PC-3 (cell line): ENCODE data around the gene MFSD6L. TPM values are rescaled to one million over a fixed set of nuclear protein-coding genes. Genes with fewer than 3 reads are reported as not detected.

Source experiments
- ATAC-seq: fragments of 200-7000 bp; cut with Tn5 transposase; 2 replicates; pipeline ENCODE4 v1.9.1; 2020; ENCODE audit warnings: mild to moderate bottlenecking, moderate library complexity
- BruUV-seq: library from RNA; stranded (reverse); fragments of 400-500 nt; replicated peaks from 2 replicates; lab custom pipeline; 2021; lab: Mats Ljungman, UMichigan
- CTCF ChIA-PET: fragments of 300-600 bp; sonication (Branson Sonifier 250); formaldehyde crosslinking; loops from one replicate; lab custom pipeline; 2022; ENCODE audit warnings: antibody characterized with exemption; lab: Charles Lee
- POLR2A ChIA-PET: fragments of 300-600 bp; sonication (Branson Sonifier 250); formaldehyde crosslinking; loops from one replicate; lab custom pipeline; 2022; ENCODE audit warnings: antibody characterized with exemption; ENCODE audit not compliant: unreplicated experiment; lab: Charles Lee
- DNase-seq: peaks from one replicate; pipeline ENCODE4 v3.0.0-alpha.2; 2015
- H2AFZ ChIP-seq: fragments of 300-600 bp; sonication (generic); 2 replicates; pipeline ENCODE4 v1.6.0; 2016; ENCODE audit warnings: antibody characterized with exemption, low read length
- H3F3A ChIP-seq: fragments of 300-600 bp; sonication (generic); one replicate; pipeline ENCODE4 v1.6.0; 2017; ENCODE audit warnings: antibody characterized with exemption, low read length, control low read depth, mild to moderate bottlenecking; ENCODE audit not compliant: unreplicated experiment
- H3K27ac ChIP-seq: fragments of 300-600 bp; sonication (generic); 2 replicates; pipeline ENCODE4 v1.5.1; 2016; ENCODE audit warnings: mild to moderate bottlenecking, low read length
- H3K27me3 ChIP-seq: fragments of 300-600 bp; sonication (generic); 2 replicates; pipeline ENCODE4 v1.6.1; 2016; ENCODE audit warnings: low read length, mixed read lengths
- H3K36me3 ChIP-seq: fragments of 300-600 bp; sonication (generic); 2 replicates; pipeline ENCODE4 v1.6.1; 2016; ENCODE audit warnings: low read depth, mixed run types, low read length, mixed read lengths
- H3K4me1 ChIP-seq: fragments of 300-600 bp; sonication (generic); 2 replicates; pipeline ENCODE4 v1.5.1; 2016; ENCODE audit warnings: low read length; ENCODE audit not compliant: insufficient read depth
- H3K4me2 ChIP-seq: fragments of 300-600 bp; sonication (generic); 2 replicates; pipeline ENCODE4 v1.6.0; 2016; ENCODE audit warnings: low read length
- H3K4me3 ChIP-seq: fragments of 300-600 bp; sonication (generic); 2 replicates; pipeline ENCODE4 v1.5.1; 2016; ENCODE audit warnings: mild to moderate bottlenecking, low read length, mixed read lengths
- H3K79me2 ChIP-seq: fragments of 300-600 bp; sonication (generic); 2 replicates; pipeline ENCODE4 v1.6.1; 2017; ENCODE audit warnings: low read length, mixed read lengths
- H3K9ac ChIP-seq: fragments of 300-600 bp; sonication (generic); 2 replicates; pipeline ENCODE4 v1.6.0; 2016; ENCODE audit warnings: mild to moderate bottlenecking, low read length
- H3K9me2 ChIP-seq: fragments of 300-600 bp; sonication (generic); replicated peaks from 2 replicates; pipeline ENCODE4 v1.6.1; 2016; ENCODE audit warnings: mixed run types, low read length, mixed read lengths
- H3K9me3 ChIP-seq: fragments of 300-600 bp; sonication (generic); 2 replicates; pipeline ENCODE4 v1.6.1; 2016; ENCODE audit warnings: low read length, mixed read lengths
- H4K20me1 ChIP-seq: fragments of 300-600 bp; sonication (generic); 2 replicates; pipeline ENCODE4 v1.6.1; 2016; ENCODE audit warnings: low read length, mixed read lengths
- EZH2 ChIP-seq: fragments of 300-600 bp; sonication (generic); IDR thresholded peaks from one replicate; pipeline ENCODE4 v1.6.1; 2017; ENCODE audit warnings: antibody characterized with exemption, mild to moderate bottlenecking, low read length; ENCODE audit not compliant: unreplicated experiment
- EZH2phosphoT487 ChIP-seq: fragments of 300-600 bp; sonication (generic); IDR thresholded peaks from 2 replicates; pipeline ENCODE4 v1.6.1; 2018; ENCODE audit warnings: mild to moderate bottlenecking, antibody characterized with exemption, low read length, borderline replicate concordance
- intact Hi-C: fragments of 100-400 bp; cut with micrococcal nuclease; formaldehyde crosslinking; loops from 2 replicates; pipeline ENCODE4 v1.9.0; 2023
- total RNA-seq: library from RNA; depleted of rRNA; stranded (reverse); fragments of >200 nt; gene quantifications from 2 replicates; pipeline ENCODE4 v1.2.3, GENCODE V29; 2014
- TF ChIP-seq, protein P1 (sequence below): fragments of 300-600 bp; sonication (generic); conservative IDR thresholded peaks from 2 replicates; pipeline ENCODE4 v1.5.1; 2017; ENCODE audit warnings: antibody characterized with exemption, low read depth, mild to moderate bottlenecking, low read length

MFSD6L gene
- total RNA-seq, 1 experiment from 2014 or later = 0.07 TPM

DNA sequence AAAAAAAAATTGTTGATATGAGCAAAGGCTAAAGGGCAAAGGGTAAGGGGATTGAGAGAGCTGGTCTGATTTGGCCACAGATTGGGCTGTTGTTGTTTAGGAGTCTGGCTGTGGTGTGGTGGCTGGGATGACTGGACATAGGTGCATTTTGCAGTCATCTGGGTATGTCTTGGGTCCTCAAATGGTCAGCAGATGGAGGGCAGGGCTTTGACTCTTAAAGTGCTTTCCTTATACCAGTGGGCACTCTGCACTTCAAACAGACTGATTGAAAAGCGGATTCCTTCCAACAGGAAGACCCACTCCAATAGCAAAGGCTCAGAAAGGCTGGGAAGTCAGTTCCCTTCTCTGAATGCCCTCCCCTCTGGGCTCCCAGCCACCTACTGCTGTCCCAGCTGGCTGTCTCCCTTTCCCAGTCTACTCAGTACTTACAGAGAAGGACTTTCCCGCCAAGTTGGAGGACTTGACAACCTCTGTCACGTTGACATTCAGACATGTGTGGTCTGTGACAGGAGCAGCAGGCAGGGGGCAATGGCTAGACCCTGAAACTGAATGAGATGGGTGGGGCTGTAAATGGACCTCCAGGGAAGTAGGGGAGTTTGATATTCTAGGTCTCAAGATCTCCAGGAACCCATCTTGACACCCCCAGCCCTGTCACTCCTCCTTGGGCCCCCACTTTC is 19.6 kb upstream of the MFSD6L start:
- CTCF ChIA-PET = no interaction called here
- no peak overlapping the region for H3K27ac ChIP-seq
- H4K20me1 ChIP-seq = no peaks in the 10 kb centered on the region
- no peak overlapping the region for H3K9ac ChIP-seq
- H3K79me2 ChIP-seq = no peaks in the 10 kb centered on the region
- no peaks in the 10 kb centered on the region for H3K9me3 ChIP-seq
- no peak overlapping the region for H2AFZ ChIP-seq
- H3F3A ChIP-seq = no peaks in the 10 kb centered on the region
- DNase-seq (no peak), ATAC-seq (no peak)
- no peak for TF ChIP-seq EZH2
- TF ChIP-seq, protein P1, sequence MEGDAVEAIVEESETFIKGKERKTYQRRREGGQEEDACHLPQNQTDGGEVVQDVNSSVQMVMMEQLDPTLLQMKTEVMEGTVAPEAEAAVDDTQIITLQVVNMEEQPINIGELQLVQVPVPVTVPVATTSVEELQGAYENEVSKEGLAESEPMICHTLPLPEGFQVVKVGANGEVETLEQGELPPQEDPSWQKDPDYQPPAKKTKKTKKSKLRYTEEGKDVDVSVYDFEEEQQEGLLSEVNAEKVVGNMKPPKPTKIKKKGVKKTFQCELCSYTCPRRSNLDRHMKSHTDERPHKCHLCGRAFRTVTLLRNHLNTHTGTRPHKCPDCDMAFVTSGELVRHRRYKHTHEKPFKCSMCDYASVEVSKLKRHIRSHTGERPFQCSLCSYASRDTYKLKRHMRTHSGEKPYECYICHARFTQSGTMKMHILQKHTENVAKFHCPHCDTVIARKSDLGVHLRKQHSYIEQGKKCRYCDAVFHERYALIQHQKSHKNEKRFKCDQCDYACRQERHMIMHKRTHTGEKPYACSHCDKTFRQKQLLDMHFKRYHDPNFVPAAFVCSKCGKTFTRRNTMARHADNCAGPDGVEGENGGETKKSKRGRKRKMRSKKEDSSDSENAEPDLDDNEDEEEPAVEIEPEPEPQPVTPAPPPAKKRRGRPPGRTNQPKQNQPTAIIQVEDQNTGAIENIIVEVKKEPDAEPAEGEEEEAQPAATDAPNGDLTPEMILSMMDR = no peak
- no peak overlapping the region for H3K4me3 ChIP-seq
- intact Hi-C loops = no loop called here
- no TSS peak for BruUV-seq
- H3K9me2 ChIP-seq = no peaks in the 10 kb centered on the region
- peaks cover 13% of the 10 kb centered on the region for H3K27me3 ChIP-seq
- no peaks in the 10 kb centered on the region for H3K36me3 ChIP-seq
- H3K4me1 ChIP-seq = no peaks in the 10 kb centered on the region
- H3K4me2 ChIP-seq = no peak overlapping the region
- POLR2A ChIA-PET = no interaction called here

DNA sequence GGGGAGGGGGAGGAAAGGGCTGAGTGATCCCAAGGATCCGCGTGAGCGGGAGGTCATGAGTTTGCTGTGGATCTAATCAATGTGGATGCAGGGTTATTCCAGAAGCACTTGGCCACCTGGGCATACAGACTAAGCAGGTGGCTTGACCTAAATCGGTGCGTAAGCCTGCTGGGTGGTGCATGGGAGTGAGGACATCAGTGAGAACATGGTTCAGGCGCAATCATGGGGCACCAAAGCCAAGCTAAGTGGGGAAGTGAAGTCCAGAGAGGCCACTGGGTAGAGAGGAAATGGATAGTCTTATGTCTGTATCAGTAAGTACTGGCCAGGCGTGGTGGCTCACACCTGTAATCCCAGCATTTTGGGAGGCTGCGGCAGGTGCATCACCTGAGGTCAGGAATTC is 18.9 kb upstream of the MFSD6L start:
- no peak overlapping the region for H3K9ac ChIP-seq
- ChIA-PET POLR2A (no interaction called here), CTCF (no interaction called here)
- TF ChIP-seq, protein P1 = no peak
- TF ChIP-seq EZH2 (no peak), EZH2phosphoT487 (no peak)
- intact Hi-C loops = no loop called here
- no peaks in the 10 kb centered on the region for H3K4me1 ChIP-seq
- no peak overlapping the region for H3K4me3 ChIP-seq
- H3K4me2 ChIP-seq = no peak overlapping the region
- H4K20me1 ChIP-seq = no peaks in the 10 kb centered on the region
- ATAC-seq (no peak), DNase-seq (no peak)
- BruUV-seq = no TSS peak
- H3K27me3 ChIP-seq = peaks cover 13% of the 10 kb centered on the region
- H3K27ac ChIP-seq = no peak overlapping the region
- no peaks in the 10 kb centered on the region for H3K36me3 ChIP-seq
- no peaks in the 10 kb centered on the region for H3K79me2 ChIP-seq
- no peak overlapping the region for H2AFZ ChIP-seq
- H3F3A ChIP-seq = no peaks in the 10 kb centered on the region
- no peaks in the 10 kb centered on the region for H3K9me3 ChIP-seq
- H3K9me2 ChIP-seq = no peaks in the 10 kb centered on the region

DNA sequence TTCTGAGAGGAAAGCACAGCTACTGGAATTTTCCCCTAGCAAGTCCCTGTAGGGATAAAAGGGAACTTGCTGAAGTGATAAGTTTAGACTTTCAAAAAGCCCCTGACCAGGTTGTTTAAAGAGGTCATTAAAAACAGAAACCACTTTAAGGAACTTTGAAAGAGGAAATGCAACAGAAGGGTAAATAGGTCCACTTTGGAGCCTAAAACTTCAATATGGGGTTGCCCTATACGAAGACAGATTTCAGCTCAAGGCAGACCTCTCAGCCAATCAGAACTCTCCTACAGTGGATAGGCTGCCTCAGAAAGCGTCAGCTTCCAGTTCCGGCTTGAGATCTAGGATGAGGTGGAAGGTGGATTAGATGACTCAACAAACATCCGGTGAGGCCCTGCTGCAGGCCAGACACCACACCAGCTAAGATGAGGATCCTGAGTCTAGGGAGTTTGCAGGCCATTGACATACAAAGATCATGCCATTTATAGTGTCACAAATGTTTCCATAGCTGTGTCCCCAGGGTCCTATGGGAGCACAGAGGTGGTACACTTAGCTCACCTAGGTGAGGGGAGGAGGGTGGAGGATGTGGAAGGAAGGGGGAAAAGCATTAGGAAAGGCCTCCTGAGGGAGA is 7.9 kb upstream of the MFSD6L start:
- ATAC-seq = no peak
- H3K27ac ChIP-seq = no peak overlapping the region
- intact Hi-C loops = no loop called here
- H3K36me3 ChIP-seq = no peaks in the 10 kb centered on the region
- H3K4me1 ChIP-seq = no peaks in the 10 kb centered on the region
- H3K79me2 ChIP-seq = no peaks in the 10 kb centered on the region
- no peaks in the 10 kb centered on the region for H3K27me3 ChIP-seq
- no peak overlapping the region for H3K4me2 ChIP-seq
- CTCF ChIA-PET = no interaction called here
- BruUV-seq = no TSS peak
- DNase-seq = peak; percentile 23
- no peaks in the 10 kb centered on the region for H3F3A ChIP-seq
- TF ChIP-seq EZH2 (no peak), EZH2phosphoT487 (no peak)
- TF ChIP-seq, protein P1 = no peak
- POLR2A ChIA-PET = no interaction called here
- H3K9ac ChIP-seq = no peak overlapping the region
- H4K20me1 ChIP-seq = no peaks in the 10 kb centered on the region
- H2AFZ ChIP-seq = no peak overlapping the region
- no peaks in the 10 kb centered on the region for H3K9me3 ChIP-seq
- no peaks in the 10 kb centered on the region for H3K9me2 ChIP-seq
- H3K4me3 ChIP-seq = no peak overlapping the region
